Stimulated activated CD8-positive, alpha-beta memory T cell treated with anti-CD3 and anti-CD28 coated beads, Interleukin-12 subunit alpha, Interleukin-12 subunit beta, amount 100 ng/mL, for 24 hours (primary cell): ENCODE measurements around the gene ZSCAN1.

Experiments used
- DNase-seq: peaks from one replicate; pipeline ENCODE4 v3.0.0-alpha.2; 2020; ENCODE audit errors: extremely low read depth

The ZSCAN1 gene

GRCh38 chr19:58040751-58041525 is 7.1 kb downstream of the ZSCAN1 start:
- DNase-seq = no peak

GRCh38 chr19:58042495-58043340 is 8.9 kb downstream of the ZSCAN1 start:
- no peak for DNase-seq

- no peak for DNase-seq
Measured at GRCh38 chr19:58044391-58044790, 10.6 kb downstream of the ZSCAN1 start.

DNA sequence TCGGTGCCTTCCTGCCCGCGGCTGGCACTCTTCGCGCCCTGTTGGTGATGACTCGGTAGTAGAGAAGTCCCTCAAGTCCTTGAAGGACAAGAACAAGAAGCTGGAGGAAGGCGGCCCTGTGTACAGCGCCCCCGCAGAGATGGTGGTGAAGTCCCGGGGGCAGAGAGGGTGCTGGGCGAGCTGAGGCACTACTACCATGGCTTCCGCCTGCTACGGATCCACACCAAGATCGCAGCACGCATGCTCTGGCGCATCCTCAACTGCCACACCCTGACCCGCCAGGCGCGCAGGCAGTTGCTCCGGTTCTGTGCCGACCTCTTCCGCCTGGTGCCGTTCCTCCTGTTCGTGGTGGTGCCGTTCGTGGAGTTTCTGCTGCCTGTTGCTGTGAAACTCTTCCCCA is 11.1 kb downstream of the ZSCAN1 start:
- no peak for DNase-seq

DNA sequence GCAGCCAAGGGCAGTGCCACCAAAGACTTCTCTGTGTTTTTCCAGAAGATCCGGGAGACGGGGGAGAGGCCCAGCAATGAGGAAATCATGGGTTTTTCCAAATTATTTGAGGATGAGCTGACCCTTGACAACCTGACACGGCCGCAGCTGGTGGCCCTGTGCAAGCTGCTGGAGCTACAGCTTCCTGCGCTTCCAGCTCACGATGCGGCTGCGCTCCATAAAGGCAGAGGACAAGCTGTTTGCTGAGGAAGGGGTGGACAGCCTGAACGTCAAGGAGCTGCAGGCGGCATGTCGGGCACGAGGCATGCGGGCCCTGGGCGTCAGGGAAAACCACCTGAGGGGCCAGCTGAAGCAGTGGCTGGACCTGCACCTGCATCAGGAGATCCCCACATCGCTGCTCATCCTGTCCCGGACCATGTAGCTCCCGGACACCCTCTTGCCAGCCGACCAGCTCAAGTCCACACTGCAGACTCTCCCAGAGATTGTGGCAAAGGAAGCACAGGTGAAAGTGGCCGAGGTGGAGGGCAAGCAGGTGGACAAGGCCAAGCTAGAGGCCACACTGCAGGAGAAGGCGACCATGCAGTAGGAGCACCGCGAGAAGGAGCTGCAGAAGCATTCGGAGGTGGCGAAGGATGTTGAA is 11.7 kb downstream of the ZSCAN1 start:
- DNase-seq = no peak

DNA sequence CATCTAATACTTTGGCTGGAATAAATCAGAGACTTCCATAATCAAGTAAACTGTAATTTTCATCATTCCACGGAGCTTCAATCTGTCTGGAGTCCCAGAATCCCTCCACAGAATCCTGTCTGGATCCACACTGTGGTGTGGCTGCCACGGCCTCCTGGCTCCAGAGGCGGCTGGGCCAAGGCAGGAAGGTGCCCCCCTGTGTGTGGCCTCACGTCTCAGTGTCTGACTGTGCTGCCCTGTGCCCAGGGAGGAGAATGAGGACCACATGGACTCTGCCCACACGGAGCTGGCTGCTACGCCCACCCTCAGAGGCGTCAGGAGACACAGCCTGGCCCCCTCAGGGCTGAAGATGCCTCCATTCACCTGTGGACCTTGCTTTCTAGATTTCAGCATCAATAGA is 13.0 kb downstream of the ZSCAN1 start:
- no peak for DNase-seq

- no peak for DNase-seq
Measured at GRCh38 chr19:58047672-58048071, 13.8 kb downstream of the ZSCAN1 start.

DNA sequence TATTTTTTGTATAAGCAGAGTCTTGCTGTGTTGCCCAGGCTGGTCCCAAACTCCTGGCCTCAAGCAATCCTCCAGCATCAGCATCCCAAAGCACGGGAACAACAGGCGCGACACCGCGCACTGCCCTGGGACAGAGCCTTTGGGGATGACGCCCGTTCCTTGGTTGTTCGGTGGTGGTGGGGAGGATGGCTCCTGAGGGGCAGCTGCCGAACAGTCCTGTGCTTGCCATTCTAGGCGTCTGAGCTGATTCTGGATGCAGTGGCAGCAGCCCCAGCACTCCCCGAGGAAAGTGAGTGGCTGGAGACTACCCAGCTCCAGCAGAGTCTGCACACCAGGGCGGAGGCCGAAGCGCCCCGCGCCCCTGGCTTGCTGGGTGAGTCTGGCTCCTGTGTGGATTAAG is 18.4 kb downstream of the ZSCAN1 start:
- DNase-seq = no peak

DNA sequence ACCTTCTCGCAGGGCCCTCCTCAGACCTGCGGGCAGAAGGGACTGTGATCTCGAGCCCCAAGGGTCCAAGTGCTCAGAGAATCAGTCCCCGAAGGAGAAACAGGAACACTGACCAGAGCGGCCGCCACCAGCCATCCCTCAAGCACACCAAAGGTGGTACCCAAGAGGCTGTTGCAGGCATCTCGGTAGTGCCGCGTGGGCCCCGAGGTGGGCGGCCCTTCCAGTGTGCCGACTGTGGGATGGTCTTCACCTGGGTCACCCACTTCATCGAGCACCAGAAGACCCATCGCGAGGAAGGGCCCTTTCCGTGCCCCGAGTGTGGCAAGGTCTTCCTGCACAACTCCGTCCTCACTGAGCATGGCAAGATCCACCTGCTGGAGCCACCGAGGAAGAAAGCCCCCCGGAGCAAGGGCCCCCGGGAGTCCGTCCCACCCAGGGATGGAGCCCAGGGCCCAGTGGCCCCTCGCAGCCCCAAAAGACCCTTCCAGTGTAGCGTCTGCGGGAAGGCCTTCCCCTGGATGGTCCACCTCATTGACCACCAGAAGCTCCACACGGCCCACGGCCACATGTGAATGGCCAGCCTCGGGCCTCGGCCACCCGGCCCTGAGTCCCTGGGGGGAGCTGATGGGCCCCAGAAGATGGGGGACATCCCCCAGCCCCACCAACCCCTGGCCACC is 19.8 kb downstream of the ZSCAN1 start:
- no peak for DNase-seq

GRCh38 chr19:58054901-58055874 is 21.4 kb downstream of the ZSCAN1 start:
- no peak for DNase-seq

DNA sequence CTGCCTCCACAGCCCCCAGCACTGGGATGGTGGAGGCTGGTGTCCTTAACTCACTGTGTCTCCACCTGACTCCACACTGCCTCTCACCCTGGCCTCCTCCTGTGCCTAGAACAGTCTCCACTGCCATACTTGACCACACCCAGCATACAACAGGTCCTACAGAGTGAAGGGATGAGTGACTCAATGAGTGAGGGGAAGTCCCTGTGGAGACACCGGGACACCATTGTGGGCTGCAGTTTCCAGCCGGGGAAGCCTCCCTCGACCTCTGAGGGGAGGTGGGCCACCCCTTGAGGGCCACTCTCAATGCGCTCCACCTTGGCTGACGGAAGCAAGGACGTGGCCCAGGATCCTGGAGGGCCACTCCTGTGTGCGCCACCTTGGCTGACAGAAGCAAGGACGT is 22.4 kb downstream of the ZSCAN1 start:
- no peak for DNase-seq

DNA sequence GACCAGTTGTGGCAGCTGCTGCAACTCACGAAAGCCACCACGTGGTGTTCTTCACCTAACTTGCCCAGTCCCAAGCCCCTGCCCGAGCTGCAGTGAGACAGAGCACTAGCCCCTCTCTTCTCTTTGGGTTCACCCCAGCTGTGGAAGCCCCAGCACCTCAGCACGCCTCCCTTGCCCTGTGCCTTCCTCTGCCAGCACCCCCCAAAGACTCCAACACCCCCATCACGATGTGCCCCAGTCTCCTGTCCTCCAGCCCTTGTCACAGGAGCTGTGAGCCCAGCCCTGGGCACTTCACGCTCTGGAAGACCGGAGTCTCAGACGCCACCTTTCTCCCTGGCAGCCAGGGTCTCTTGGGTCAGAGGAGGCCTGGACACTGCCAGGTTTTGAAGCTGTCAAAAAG is 23.0 kb downstream of the ZSCAN1 start:
- DNase-seq = no peak

DNA sequence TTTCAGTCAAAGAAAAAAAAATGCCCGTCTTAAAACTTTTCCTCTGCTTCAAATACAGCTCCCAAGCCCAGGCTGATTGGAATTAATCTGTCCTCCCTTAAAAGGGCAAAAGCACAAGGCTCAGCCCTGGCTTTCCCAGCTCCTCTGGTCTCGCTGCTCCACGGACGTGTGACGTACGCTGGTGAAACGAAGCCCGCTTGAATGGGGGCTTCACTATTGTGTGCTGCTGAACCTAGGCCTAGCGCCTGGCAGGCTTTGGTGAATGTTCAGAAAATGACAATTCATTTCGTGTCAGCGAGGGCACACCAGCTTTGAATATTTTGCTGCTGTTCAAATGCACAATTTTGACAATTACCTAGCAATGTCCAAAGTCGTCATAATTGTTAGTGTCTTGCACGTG is 24.6 kb downstream of the ZSCAN1 start:
- no peak for DNase-seq

- peak; percentile 35 for DNase-seq
Measured at GRCh38 chr19:58059003-58059670, 25.3 kb downstream of the ZSCAN1 start, which contains the start of gene ZNF135. ZNF135 (plus strand) TSS chr19:58059282; CDS start chr19:58060003, 721 bp downstream.

DNA sequence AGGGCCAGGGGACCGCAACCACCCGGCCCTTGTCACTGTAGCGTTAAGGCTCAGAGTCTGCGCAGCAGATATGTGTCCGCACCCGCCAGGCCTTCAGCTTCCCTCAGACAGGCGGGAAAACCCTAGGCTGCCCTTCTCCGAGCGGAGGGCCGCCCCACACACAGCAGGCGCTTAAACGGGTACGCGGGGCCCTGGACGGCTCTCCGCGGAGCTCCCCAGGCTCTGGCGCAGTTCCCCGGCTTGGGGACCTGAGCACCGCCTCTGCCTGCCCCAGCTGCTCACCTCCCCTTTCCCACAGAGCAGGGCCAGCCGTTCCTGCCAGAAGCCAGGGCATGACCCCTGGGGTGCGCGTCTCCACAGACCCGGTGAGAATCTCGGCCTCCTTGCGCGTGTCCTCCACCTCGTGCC is 25.9 kb downstream of the ZSCAN1 start:
- DNase-seq = no peak

DNA sequence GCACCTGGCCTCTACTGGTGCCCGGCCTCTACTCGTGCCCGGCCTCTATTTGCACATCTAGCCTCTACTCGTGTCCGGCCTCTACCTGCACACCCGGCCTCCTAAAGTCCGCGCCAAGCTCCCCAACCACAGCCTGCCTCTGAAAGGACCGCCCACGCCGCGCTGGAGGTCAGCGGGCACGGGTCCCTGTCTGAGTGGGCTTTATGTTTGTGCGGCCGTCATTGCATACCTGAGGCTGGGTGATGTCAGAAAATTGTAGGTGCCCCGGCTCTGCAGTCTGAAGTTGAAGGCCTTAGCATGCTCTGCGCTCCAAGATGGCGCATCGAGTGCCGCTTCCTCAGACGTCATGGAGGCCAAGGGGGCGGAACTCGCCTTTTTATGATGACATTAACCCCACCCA is 26.4 kb downstream of the ZSCAN1 start:
- DNase-seq = no peak

DNA sequence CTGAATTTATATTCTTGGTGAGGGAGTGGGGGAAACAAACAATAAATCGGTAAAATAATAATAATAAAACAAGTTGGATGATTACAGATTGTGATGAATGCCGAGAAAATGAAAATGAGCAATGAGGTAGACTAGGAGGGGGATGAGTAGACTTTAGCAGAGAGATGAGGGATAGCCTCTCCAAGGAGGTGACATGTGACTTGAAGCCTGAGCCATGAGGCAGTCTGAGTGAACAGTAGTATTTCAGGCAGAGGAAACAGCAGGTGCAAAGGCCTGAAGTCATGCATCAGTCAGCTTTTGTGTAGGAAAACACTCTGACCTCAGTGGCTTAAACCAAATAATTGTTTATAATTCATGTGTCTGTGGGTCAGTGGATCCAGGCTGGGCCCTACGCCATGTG is 29.9 kb downstream of the ZSCAN1 start:
- DNase-seq = no peak

- no peak for DNase-seq
Measured at GRCh38 chr19:58067240-58067912, 33.6 kb downstream of the ZSCAN1 start.

GRCh38 chr19:58079792-58080191 is 46.0 kb downstream of the ZSCAN1 start:
- no peak for DNase-seq

DNA sequence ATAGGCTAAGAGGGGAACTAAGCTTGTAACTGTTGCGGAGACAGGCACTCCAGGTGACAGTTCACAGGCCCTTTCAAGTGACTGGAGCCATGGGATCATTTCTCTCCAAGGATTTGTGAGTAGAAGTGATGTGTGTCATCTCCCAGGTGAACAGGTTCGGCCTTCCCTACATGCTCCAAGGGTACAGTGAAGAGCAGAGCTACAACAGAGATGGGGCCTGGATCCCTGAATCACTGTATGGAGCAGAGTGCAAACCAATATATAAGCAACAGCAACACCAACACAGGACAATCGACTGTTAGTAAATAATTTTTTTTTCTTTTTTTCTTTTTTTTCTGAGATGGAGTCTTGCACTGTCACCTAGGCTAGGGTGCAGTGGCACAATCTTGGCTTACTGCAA is 49.2 kb downstream of the ZSCAN1 start:
- no peak for DNase-seq
